GM12878 (cell line): ENCODE data around the gene IMP3. TPM values are rescaled to one million over a fixed set of nuclear protein-coding genes. Genes with fewer than 3 reads are reported as not detected.
A peak's percentile ranks its signal among the peaks of the same experiment; 100 is the strongest.

Experiments used
- BACH1 ChIP-seq: fragments of 450-650 bp; IDR thresholded peaks from 2 replicates; pipeline ENCODE4 v1.6.1; 2017; ENCODE audit warnings: mild to moderate bottlenecking, borderline replicate concordance
- CBX3 ChIP-seq: fragments of 200-600 bp; sonication (generic); IDR thresholded peaks from 2 replicates; pipeline ENCODE4 v1.6.1; 2016; ENCODE audit warnings: low read depth, borderline replicate concordance
- CEBPZ ChIP-seq: fragments of 150-350 bp; IDR thresholded peaks from 2 replicates; pipeline ENCODE4 v1.6.1; 2016; ENCODE audit warnings: low read depth, low read length
- CUX1 ChIP-seq: IDR thresholded peaks from 2 replicates; pipeline ENCODE4 v1.6.1; 2012; ENCODE audit warnings: improper control_type of control experiment, low read depth, low read length; ENCODE audit not compliant: insufficient replicate concordance
- EZH2 ChIP-seq: IDR thresholded peaks from 2 replicates; pipeline ENCODE4 v1.6.1; 2012; ENCODE audit warnings: low read depth, mild to moderate bottlenecking, control low read depth, inconsistent platforms, low read length, borderline replicate concordance; ENCODE audit not compliant: control insufficient read depth
- JUNB ChIP-seq: IDR thresholded peaks from 2 replicates; pipeline ENCODE4 v1.6.1; 2016; ENCODE audit warnings: antibody characterized with exemption, mild to moderate bottlenecking
- MYB ChIP-seq: fragments of 150-350 bp; IDR thresholded peaks from 2 replicates; pipeline ENCODE4 v1.6.1; 2014; ENCODE audit warnings: mild to moderate bottlenecking, low read depth, low read length, borderline replicate concordance
- NRF1 ChIP-seq: conservative IDR thresholded peaks from 2 replicates; pipeline ENCODE4 v1.6.1; 2011; ENCODE audit warnings: mild to moderate bottlenecking, low read depth, low read length, improper control_type of control experiment
- POLR2AphosphoS5 ChIP-seq: IDR thresholded peaks from 2 replicates; pipeline ENCODE4 v1.6.1; 2011; ENCODE audit warnings: mild to moderate bottlenecking, low read length, inconsistent platforms
- RELA ChIP-seq: fragments of 450-650 bp; IDR thresholded peaks from 2 replicates; pipeline ENCODE4 v1.8.0; 2014; ENCODE audit warnings: borderline replicate concordance; ENCODE audit not compliant: partially characterized antibody
- RFX5 ChIP-seq: IDR thresholded peaks from 2 replicates; pipeline ENCODE4 v1.6.1; 2011; ENCODE audit warnings: low read depth, low read length, improper control_type of control experiment
- SIX5 ChIP-seq: IDR thresholded peaks from 2 replicates; pipeline ENCODE4 v1.6.1; 2011; ENCODE audit warnings: mild to moderate bottlenecking, low read depth, low read length, moderate library complexity; ENCODE audit not compliant: severe bottlenecking
- ZBTB33 ChIP-seq: fragments of 450-650 bp; IDR thresholded peaks from 2 replicates; pipeline ENCODE4 v1.6.1; 2017; ENCODE audit warnings: mild to moderate bottlenecking
- polyA plus RNA-seq, 11 experiments: library from polyadenylated mRNA; depleted of rRNA in 4 of 11; unstranded in 6 of 11; stranded (reverse) in 5 of 11; fragments of >200 nt; fragmentation: Nextera tagmentation in 4 of 11; fragmentation: Illumina TruSeq in 1 of 11; extraction: Ambion mirVana in 4 of 11; extraction: Trizol in 1 of 11; gene quantifications; 1 replicate in 1 of 11; 2 replicates in 10 of 11; pipeline versions ENCODE4 v1.2.1 to v1.2.3, GENCODE V29; 2011 to 2016; ENCODE audit warnings: inconsistent platforms in 2 of 11, missing spikeins in 2 of 11, low read depth in 1 of 11
- total RNA-seq, 4 experiments: library from RNA; depleted of rRNA in 3 of 4; stranded (reverse); fragments of >200 nt in 3 of 4; fragmentation: Illumina TruSeq in 1 of 4; extraction: Trizol in 1 of 4; gene quantifications; 2 replicates each; pipeline versions ENCODE4 v1.2.1 to v1.2.3, GENCODE V29; 2013 to 2021
- TF ChIP-seq, protein P1 (sequence below): IDR thresholded peaks from 2 replicates; pipeline ENCODE4 v1.6.1; 2012; ENCODE audit warnings: mild to moderate bottlenecking, low read depth, low read length

The IMP3 gene
- total and polyA plus RNA-seq, 10 of the 15 experiments (the other 5 are each of a cell fraction or from before 2014, with no cell fraction given), result 13.3 to 208 (median 85.2) TPM

- TF ChIP-seq CEBPZ, result no peak
- no peak for TF ChIP-seq JUNB
- TF ChIP-seq NRF1, result no peak; the same call in 1 of the 2 replicates
- TF ChIP-seq EZH2, result no peak
- TF ChIP-seq SIX5, result no peak
- TF ChIP-seq POLR2AphosphoS5, result peak; percentile 85
- TF ChIP-seq CUX1, result no peak
- 0 out of 2 replicates have a peak, but pooled peaks have one; percentile 19 for TF ChIP-seq ZBTB33
- TF ChIP-seq, protein P1, sequence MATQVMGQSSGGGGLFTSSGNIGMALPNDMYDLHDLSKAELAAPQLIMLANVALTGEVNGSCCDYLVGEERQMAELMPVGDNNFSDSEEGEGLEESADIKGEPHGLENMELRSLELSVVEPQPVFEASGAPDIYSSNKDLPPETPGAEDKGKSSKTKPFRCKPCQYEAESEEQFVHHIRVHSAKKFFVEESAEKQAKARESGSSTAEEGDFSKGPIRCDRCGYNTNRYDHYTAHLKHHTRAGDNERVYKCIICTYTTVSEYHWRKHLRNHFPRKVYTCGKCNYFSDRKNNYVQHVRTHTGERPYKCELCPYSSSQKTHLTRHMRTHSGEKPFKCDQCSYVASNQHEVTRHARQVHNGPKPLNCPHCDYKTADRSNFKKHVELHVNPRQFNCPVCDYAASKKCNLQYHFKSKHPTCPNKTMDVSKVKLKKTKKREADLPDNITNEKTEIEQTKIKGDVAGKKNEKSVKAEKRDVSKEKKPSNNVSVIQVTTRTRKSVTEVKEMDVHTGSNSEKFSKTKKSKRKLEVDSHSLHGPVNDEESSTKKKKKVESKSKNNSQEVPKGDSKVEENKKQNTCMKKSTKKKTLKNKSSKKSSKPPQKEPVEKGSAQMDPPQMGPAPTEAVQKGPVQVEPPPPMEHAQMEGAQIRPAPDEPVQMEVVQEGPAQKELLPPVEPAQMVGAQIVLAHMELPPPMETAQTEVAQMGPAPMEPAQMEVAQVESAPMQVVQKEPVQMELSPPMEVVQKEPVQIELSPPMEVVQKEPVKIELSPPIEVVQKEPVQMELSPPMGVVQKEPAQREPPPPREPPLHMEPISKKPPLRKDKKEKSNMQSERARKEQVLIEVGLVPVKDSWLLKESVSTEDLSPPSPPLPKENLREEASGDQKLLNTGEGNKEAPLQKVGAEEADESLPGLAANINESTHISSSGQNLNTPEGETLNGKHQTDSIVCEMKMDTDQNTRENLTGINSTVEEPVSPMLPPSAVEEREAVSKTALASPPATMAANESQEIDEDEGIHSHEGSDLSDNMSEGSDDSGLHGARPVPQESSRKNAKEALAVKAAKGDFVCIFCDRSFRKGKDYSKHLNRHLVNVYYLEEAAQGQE, result 0 out of 2 replicates have a peak, but pooled peaks have one; percentile 11
- TF ChIP-seq CBX3, result no peak
- TF ChIP-seq BACH1, result 0 out of 2 replicates have a peak, but pooled peaks have one; percentile 25
- TF ChIP-seq RFX5, result 0 out of 2 replicates have a peak, but pooled peaks have one; percentile 32
- TF ChIP-seq MYB, result peak; percentile 55; the same call in 1 of the 2 replicates
- peak; percentile 85 for TF ChIP-seq RELA
These were observed 14.3 kb downstream of the IMP3 start, which contains the start of gene SNUPN (continued) for GRCh38 chr15:75625542-75626347.
